ENCODE data around the gene NDN.
A peak's percentile ranks its signal among the peaks of the same experiment; 100 is the strongest.
"Not testable (repeated sequence)": the region's sequence is repeated elsewhere in the genome, so short reads cannot be mapped to it uniquely, and the experiment has no call there.

Gene NDN

GRCh38 chr15:23687143-23687470, at the start of gene NDN:
NDN (minus strand) TSS chr15:23687305; CDS start chr15:23687217, 88 bp downstream.
- no peak for DNase-seq

DNA sequence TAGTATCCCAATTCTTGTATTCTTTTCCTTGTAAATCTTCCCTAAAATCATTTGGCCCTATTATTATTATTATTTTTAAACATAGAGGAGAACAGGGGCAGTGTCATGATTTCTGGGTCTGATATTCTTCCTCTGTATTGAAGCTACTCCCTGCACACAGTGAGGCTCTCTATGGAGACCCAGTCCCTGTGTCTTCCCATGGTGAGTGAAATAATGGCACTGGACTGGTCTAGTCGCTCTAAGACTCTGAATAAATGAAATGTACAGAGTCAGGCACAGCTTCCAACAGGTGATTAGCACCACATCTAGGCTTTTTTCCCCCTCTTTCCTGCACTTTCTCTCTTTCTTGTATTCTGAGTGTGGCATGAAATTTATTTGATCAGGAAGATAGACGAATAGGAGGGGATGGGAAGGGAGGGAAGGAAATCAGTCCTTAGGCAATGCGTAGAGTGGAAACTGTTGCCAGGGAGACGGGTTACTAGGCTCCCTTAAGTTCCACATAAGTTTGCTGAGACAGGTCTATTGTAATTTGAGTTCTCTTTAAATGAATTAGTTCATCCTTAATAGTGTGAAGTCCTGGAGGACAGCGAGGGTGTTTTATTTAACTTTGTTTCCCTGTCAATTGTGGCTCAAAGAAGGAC, 49.0 kb upstream of the NDN start:
- no peak for DNase-seq

- DNase-seq: no peak
Measured at GRCh38 chr15:23734862-23735261, 47.8 kb upstream of the NDN start.

DNA sequence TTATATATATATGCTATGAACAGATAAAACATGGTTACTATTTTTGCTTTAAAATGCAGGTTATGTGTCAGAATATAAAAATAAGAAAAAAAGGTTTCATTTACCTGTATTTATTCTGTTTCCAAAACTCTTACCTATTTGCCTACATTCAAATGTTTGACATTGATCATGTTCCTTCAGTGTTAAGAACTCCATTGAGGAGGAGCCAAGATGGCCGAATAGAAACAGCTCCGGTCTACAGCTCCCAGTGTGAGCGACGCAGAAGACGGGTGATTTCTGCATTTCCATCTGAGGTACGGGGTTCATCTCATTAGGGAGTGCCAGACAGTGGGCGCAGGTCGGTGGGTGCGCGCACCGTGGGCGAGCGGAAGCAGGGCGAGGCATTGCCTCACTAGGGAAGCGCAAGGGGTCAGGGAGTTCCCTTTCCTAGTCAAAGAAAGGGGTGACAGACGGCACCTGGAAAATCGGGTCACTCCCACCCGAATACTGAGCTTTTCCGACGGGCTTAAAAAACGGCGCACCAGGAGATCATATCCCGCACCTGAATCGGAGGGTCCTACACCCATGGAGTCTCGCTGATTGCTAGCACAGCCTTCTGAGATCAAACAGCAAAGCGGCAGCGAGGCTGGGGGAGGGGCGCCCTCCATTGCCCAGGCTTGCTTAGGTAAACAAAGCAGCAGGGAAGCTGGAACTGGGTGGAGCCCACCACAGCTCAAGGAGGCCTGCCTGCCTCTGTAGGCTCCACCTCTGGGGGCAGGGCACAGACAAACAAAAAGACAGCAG, 27.0 kb upstream of the NDN start:
- not testable (repeated sequence) for DNase-seq

DNA sequence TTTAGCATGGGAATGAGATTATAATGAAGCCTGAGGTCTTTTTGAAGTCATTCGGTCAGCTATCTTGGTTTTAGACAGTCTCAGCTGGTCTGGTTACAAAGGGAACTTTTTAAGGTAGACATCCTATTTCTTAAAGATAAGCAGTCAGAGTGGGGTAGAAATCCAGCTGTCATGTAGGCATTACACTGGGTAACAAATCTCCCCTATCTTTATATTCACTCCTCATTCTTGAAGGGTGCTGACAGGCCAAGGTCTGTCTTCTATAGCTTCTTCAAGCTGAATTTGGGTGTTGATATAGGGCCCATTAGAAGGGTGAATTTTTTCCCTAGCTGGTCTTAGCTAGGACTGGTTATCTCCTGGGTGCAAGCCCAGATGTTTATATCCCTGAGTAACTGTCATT, 21.2 kb upstream of the NDN start:
- no peak for DNase-seq

DNA sequence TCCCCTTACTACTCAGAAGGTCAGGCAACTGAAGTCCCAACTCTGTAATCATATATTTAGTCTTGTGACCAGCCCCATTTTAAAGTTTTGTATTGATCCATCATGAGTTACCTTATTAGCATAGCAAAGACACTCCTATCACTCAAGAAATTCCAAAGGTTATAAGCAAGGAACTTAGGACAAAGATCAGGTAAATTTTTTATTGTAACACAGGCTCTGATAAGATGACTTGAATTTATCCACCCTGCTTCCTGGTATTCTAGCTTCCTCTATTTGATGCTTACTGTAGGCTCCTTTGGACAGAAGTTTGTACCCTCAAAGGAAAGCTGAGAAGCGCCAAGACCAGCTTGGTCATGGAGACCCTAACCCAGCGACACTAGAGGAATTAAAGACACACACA, 8.2 kb upstream of the NDN start:
- DNase-seq: no peak

- no peak for DNase-seq
Measured at GRCh38 chr15:23694592-23694991, 7.5 kb upstream of the NDN start.

DNA sequence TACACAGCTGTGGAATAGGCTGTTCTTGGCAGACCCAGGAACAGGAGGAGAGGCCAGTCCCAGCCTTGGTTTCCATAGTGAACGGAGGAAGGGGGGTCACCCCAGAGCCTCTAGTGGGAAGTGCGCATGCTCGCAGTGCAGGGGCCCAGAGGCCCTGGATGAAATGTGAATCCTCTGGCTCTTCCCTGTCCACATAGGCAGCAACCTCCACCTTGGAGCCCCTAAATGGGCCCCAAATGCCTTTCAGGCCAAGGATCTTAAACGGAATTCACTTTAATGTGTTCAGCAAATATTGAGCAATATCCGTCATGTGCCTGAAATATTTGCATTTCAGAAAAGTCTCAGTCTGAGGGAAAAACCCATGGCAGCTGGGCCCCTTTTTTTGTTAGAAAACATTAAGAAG, 3.3 kb upstream of the NDN start:
- no peak for DNase-seq

GRCh38 chr15:23690015-23690414, 2.9 kb upstream of the NDN start:
- DNase-seq: no peak

GRCh38 chr15:23686466-23687142, 501 bp downstream of the NDN start:
- DNase-seq: no peak

GRCh38 chr15:23671481-23671880, 15.6 kb downstream of the NDN start:
- DNase-seq: no peak

- DNase-seq: no peak
Measured at GRCh38 chr15:23670970-23671369, 16.1 kb downstream of the NDN start.

DNA sequence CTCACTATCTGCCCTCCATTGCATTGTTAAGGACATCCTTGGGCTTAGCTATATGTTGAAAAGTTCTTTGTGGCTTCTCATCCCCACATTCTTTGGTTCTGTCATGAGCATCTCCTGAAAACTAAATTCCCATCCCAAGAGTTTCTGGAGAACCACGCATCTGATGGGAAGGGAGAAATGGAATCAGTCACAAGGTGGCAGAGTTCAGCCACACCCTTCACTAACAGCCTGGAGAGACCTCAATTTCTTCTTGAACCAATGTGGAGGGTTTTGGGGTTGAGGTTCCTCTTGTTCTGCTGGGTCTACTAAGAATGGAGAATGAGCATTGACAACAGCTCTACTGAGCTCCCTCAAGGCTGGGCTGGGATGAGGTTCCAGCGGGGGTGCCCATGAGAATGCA, 23.9 kb downstream of the NDN start:
- no peak for DNase-seq

DNA sequence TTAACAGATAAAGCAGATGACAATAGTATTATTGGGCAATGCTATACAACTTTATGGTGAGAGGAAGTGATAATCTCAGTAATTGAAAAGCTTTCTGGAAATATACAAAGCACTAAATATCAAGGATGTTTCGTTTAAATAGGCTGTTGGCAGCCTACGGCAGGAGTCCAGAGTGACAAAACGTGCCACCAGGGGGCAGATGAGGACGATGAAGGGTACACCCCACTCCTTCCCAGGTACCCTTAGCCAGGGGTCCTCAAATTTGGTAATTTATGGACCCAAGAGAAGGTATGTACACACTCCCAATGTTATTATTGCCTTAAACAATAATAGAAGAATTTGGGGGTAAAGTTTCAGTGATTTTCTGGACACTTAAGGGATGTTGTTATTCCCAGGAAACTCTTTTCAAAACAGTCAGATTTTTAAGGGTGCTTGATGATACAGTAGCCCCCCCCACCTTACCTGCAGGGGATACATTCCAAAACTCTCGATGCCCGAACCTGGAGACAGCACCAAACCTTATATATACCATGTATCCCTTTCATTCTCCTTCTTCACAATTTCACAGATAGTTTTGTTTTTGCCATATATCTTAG, 38.1 kb downstream of the NDN start:
- no peak for DNase-seq

DNA sequence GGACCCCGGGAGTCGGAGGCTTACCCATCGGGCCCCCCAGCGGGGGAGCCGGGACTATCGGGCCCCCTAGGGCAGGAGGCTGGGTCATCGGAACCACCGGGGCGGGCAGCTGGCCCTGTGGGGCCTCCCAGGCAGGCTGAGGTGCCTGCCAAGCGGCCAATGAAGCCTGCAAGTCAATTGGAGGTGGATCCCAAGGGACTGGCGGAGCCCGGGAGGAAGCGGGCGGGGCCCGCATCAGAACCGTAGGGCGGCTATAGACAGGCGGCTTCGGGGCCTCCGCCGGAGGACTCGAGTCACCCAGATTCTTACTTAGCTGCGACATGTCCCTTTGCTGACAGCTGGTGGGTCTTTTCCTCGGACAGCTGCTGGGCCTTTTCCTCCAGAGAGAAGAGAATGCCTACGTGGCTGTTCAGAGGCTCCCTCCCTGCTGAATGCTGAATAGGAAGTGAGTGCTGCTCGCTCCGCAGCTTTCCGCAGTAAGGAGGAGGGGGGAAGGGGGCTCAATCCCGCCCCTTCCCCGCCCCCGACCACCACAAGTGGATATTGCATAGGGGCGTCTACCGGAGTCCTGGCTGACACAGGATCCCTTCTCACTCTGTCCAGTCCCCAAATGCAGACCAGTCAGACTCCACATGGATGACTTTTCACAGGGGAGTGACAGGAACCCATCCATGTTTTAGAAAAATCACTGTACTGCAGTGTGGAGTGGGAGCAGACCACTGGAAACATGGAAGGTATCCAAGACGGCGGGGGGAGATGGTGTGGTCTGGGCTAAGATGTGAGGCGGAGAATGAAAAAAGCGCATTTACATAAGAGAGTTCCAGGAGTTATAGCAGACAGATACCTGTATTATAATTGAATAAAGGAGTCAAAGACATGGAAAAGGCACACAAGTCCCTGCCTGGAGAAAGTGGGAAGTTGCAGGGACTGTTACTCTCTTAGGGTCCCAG, 39.4 kb downstream of the NDN start, which contains the start of gene MAGEL2:
Gene MAGEL2 (minus strand): TSS at position 447 of the 950 bp plus-strand sequence. CDS start 125 bp downstream, at position 322.
- DNase-seq: no peak

GRCh38 chr15:23647001-23647295, 40.2 kb downstream of the NDN start:
- no peak for DNase-seq

GRCh38 chr15:23646165-23647000, 40.7 kb downstream of the NDN start:
- DNase-seq: no peak

DNA sequence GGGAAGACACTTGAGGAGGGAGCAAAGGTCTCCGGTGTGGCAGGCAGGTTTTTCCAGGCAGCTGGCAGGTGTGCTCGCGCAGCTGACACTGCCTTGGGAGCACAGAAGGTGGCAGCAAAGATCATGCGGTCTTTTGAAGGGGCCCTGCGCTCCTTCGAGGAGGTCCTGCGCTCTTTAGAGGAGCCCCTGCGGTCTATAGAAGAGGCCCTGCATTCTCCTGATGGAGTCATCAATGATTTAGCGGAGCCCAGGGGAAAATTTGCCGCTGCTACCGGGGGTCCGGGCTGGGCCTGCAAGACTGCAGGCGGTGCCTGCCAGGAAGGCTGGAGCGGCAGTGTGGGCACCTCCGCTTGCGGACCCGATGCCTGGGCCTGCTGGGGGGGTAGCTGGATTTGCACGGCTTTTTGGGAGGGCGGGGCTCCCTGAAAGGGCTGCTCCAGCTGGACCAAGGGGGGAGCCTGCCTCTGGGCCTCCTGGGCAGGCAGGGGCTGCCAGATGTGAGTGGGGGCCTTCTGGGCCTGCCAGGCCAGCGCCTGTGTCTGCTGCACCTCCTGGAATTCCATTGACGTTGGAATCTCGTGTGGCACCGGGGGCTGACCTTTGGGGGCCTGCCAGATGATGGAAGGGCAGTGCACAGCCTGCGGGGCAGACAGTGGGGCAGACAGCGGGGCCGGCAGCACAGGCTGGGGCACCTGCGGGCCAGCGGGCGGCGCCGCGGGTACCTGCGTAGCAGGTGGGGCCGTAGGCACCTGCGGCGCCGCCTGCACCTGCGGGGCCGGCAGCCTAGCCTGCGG, 41.5 kb downstream of the NDN start:
- no peak for DNase-seq

- no peak for DNase-seq
Measured at GRCh38 chr15:23644829-23645228, 42.3 kb downstream of the NDN start.

DNA sequence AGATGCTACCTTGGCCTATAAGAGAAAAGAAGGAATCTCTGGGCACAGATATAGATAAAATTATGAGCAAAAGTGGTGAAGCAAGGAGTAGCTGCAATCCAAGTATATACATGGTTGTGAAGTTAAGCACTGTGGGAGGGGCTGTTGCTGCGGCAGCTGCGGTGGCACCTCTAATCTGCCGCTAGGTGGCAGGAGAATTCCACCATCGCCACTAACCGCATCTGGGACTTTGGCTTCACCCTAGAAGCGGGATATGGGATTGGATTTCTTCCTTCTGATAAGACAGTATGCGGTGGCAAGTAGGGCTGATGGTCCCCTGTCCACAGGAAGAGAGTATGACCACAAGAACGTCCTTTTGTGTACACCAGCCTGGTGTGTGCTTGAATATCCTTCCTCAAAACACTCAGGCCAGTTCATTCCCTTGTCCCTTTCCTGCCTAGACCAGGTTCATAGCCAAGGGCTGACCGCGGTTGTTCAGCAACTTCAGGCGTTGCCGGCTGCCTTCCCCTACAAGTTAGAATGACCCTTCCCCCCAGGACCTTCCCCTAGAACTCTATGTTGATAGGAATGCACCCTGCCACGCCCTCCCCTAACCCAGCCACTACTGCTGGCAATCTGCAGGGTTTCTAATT, 44.6 kb downstream of the NDN start:
- DNase-seq: peak in 1 of 2 donors; percentile 18

Data from CD4-positive, alpha-beta T cell treated with Interleukin-4 for 1 hour (primary cell).